GM10266 (cell line): ENCODE measurements around the gene CCSER1.

Experiments
- DNase-seq: peaks from one replicate; pipeline ENCODE4 v3.0.0; 2012; ENCODE audit errors: extremely low spot score
- CTCF ChIP-seq: IDR thresholded peaks from 2 replicates; pipeline ENCODE4 v1.5.1; 2012; ENCODE audit warnings: mild to moderate bottlenecking, low read depth; ENCODE audit not compliant: control insufficient read depth, insufficient read depth; ENCODE audit errors: missing control alignments

Gene CCSER1

GRCh38 chr4:90546114-90546513 lies 418.9 kb downstream of the CCSER1 start:
- no peak for DNase-seq
- no peak for TF ChIP-seq CTCF

- no peak for DNase-seq
- no peak for TF ChIP-seq CTCF
Observed at GRCh38 chr4:90570615-90571014, 443.4 kb downstream of the CCSER1 start.

GRCh38 chr4:90572996-90573395 lies 445.8 kb downstream of the CCSER1 start:
- TF ChIP-seq CTCF, result no peak
- no peak for DNase-seq

DNA sequence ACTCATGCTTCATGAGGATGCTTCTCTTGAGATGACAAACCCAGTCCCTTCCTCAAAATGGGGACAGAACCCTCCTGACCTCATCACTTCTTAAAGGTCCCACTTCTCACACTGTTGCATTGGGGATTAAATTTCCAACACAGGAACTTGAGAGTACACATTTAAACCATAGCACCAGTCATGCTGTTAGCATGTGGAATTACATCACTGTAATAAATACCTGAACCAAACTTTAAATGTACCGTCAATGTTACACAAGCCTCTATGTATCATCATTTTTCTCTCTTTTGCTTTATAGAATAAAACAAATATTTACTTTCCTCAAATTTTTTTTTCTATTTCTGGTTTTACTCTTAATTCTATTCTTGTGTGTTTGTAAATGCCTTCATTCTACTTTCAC lies 448.2 kb downstream of the CCSER1 start:
- DNase-seq, result no peak
- no peak for TF ChIP-seq CTCF

DNA sequence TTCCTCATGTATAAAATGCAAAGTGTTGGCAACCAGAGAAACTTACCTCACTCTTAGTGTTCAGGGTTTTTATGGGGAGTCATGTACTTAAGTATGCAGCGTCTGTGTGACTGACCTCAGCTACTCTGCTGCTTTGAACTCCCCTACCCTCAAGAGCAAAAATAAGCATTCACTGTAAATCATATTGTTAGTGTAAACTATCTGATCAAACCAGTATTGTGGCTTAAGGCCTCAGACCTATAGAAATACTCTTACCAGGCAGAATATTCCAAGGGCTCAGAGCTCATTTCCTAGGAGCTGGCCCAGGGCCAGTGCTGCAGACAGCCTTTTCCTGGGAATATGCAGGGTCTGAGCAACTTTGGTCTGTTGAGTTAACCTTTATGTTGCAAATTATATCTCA lies 453.1 kb downstream of the CCSER1 start:
- TF ChIP-seq CTCF, result no peak
- DNase-seq, result no peak

- no peak for TF ChIP-seq CTCF
- DNase-seq, result no peak
Observed at GRCh38 chr4:90582087-90582486, 454.9 kb downstream of the CCSER1 start.

- no peak for DNase-seq
- no peak for TF ChIP-seq CTCF
Observed at GRCh38 chr4:90584051-90584450, 456.9 kb downstream of the CCSER1 start.
